HCT116 (cell line): ENCODE results near the gene SLC26A2. TPM values are rescaled to one million over a fixed set of nuclear protein-coding genes. Genes with fewer than 3 reads are reported as not detected.

Source experiments
- ATAC-seq: fragments of 200-7000 bp; cut with Tn5 transposase; 2 replicates; pipeline ENCODE4 v1.9.1; 2020; ENCODE audit warnings: mild to moderate bottlenecking, moderate library complexity
- BruUV-seq: library from RNA; stranded (reverse); fragments of 400-500 nt; replicated peaks from 2 replicates; lab custom pipeline; 2021; lab: Mats Ljungman, UMichigan
- CTCF ChIA-PET: fragments of 300-600 bp; sonication (Branson Sonifier 250); formaldehyde crosslinking; loops from one replicate; lab custom pipeline; 2021; ENCODE audit warnings: antibody characterized with exemption; lab: Charles Lee
- POLR2A ChIA-PET: fragments of 300-600, 350-600 bp; sonication (Branson Sonifier 250); formaldehyde crosslinking; loops from one replicate; lab custom pipeline; 2021; ENCODE audit warnings: antibody characterized with exemption; lab: Charles Lee
- RAD21 ChIA-PET, 2 experiments: fragments of 300-600 bp; sonication (Branson Sonifier 250); formaldehyde crosslinking; loops; one replicate each; lab custom pipeline; 2023; ENCODE audit warnings: low total read pairs in 2 of 2; ENCODE audit not compliant: uncharacterized antibody in 2 of 2, unreplicated experiment in 2 of 2, low non-redundant PET in 1 of 2; lab: Charles Lee
- DNase-seq: peaks from one replicate; pipeline ENCODE4 v3.0.0-alpha.2; 2010; ENCODE audit warnings: low read depth, low spot score
- H2AFZ ChIP-seq: fragments of 200-600 bp; shearing (Covaris generic), sonication (generic); 2 replicates; pipeline ENCODE4 v1.6.1; 2017; ENCODE audit warnings: low read depth, mixed run types, mixed read lengths, antibody characterized with exemption, low read length; ENCODE audit not compliant: poor library complexity, severe bottlenecking
- H3K27ac ChIP-seq: 2 replicates; pipeline ENCODE4 v1.5.1; 2012; ENCODE audit warnings: low read depth, low read length
- H3K27me3 ChIP-seq: fragments of 200-600 bp; sonication (generic); 2 replicates; pipeline ENCODE4 v1.6.1; 2016; ENCODE audit warnings: mixed run types, low read length, mixed read lengths; ENCODE audit not compliant: insufficient read depth
- H3K36me3 ChIP-seq, 2 experiments: fragments of 200-500 bp in 1 of 2; fragments of 200-600 bp in 1 of 2; sonication (Bioruptor generic) in 1 of 2; sonication (generic) in 1 of 2; 2 replicates each; pipeline versions ENCODE4 v1.5.1 to v1.6.1; 2014 to 2016; ENCODE audit warnings: low read length in 2 of 2, inconsistent platforms in 1 of 2, mixed read lengths in 1 of 2, mixed run types in 1 of 2; ENCODE audit not compliant: insufficient read depth in 2 of 2, control insufficient read depth in 1 of 2
- H3K4me1 ChIP-seq, 2 experiments: fragments of 200-600 bp in 1 of 2; sonication (generic) in 1 of 2; 2 replicates each; pipeline versions ENCODE4 v1.5.1 to v1.6.1; 2012 to 2017; ENCODE audit warnings: low read length in 2 of 2, inconsistent platforms in 1 of 2, mild to moderate bottlenecking in 1 of 2, mixed read lengths in 1 of 2, mixed run types in 1 of 2, moderate library complexity in 1 of 2; ENCODE audit not compliant: insufficient read depth in 2 of 2, control insufficient read depth in 1 of 2
- H3K4me2 ChIP-seq: fragments of 200-600 bp; sonication (generic); 2 replicates; pipeline ENCODE4 v1.6.1; 2017; ENCODE audit warnings: mixed run types, low read length, mixed read lengths
- H3K4me3 ChIP-seq, 2 experiments: fragments of 200-600 bp in 1 of 2; sonication (generic) in 1 of 2; replicated peaks in 1 of 2; 2 replicates each; pipeline ENCODE4 v1.5.1; 2011 to 2016; ENCODE audit warnings: low read length in 2 of 2, control low read depth in 1 of 2, low read depth in 1 of 2, mild to moderate bottlenecking in 1 of 2, mixed read lengths in 1 of 2, mixed run types in 1 of 2
- H3K79me2 ChIP-seq: fragments of 200-600 bp; sonication (generic); 2 replicates; pipeline ENCODE4 v1.6.1; 2017; ENCODE audit warnings: mild to moderate bottlenecking, mixed run types, low read length, moderate library complexity, mixed read lengths; ENCODE audit not compliant: insufficient read depth
- H3K9ac ChIP-seq: fragments of 200-600 bp; sonication (generic); 2 replicates; pipeline ENCODE4 v1.6.1; 2016; ENCODE audit warnings: low read length, mixed read lengths
- H3K9me2 ChIP-seq: fragments of 200-600 bp; sonication (generic), shearing (Covaris generic); 2 replicates; pipeline ENCODE4 v1.6.1; 2017; ENCODE audit warnings: mixed run types, mild to moderate bottlenecking, moderate library complexity; ENCODE audit not compliant: insufficient read depth
- H3K9me3 ChIP-seq, 2 experiments: fragments of 200-500 bp in 1 of 2; fragments of 200-600 bp in 1 of 2; sonication (Bioruptor generic) in 1 of 2; sonication (generic) in 1 of 2; 2 replicates each; pipeline ENCODE4 v1.6.1; 2014 to 2017; ENCODE audit warnings: low read length in 2 of 2, mixed read lengths in 2 of 2, inconsistent platforms in 1 of 2, low read depth in 1 of 2, mild to moderate bottlenecking in 1 of 2, mixed run types in 1 of 2, moderate library complexity in 1 of 2; ENCODE audit not compliant: control insufficient read depth in 1 of 2, insufficient read depth in 1 of 2
- H4K20me1 ChIP-seq: fragments of 200-600 bp; sonication (generic), shearing (Covaris generic); 2 replicates; pipeline ENCODE4 v1.6.1; 2017; ENCODE audit warnings: mixed run types, mild to moderate bottlenecking, moderate library complexity; ENCODE audit not compliant: insufficient read depth
- CEBPB ChIP-seq: IDR thresholded peaks from 2 replicates; pipeline ENCODE4 v1.6.1; 2012; ENCODE audit warnings: low read depth
- CTCF ChIP-seq, 3 experiments: fragments of 200-600 bp in 1 of 3; sonication (generic) in 1 of 3; IDR thresholded peaks in 2 of 3; conservative IDR thresholded peaks in 1 of 3; 2 replicates each; pipeline ENCODE4 v1.5.1; 2012 to 2017; ENCODE audit warnings: low read depth in 2 of 3, low read length in 2 of 3, antibody characterized with exemption in 1 of 3, borderline replicate concordance in 1 of 3, control low read depth in 1 of 3, mild to moderate bottlenecking in 1 of 3, mixed read lengths in 1 of 3, mixed run types in 1 of 3, moderate library complexity in 1 of 3; ENCODE audit not compliant: insufficient read depth in 1 of 3
- ELF1 ChIP-seq: IDR thresholded peaks from 2 replicates; pipeline ENCODE4 v1.6.1; 2012; ENCODE audit warnings: low read depth, borderline replicate concordance
- EZH2 ChIP-seq: fragments of 200-600 bp; sonication (generic); IDR thresholded peaks from 2 replicates; pipeline ENCODE4 v1.6.1; 2017; ENCODE audit warnings: antibody characterized with exemption, mixed run types
- EZH2phosphoT487 ChIP-seq: fragments of 200-600 bp; IDR thresholded peaks from 2 replicates; pipeline ENCODE4 v1.6.1; 2018; ENCODE audit warnings: antibody characterized with exemption, borderline replicate concordance
- FOSL1 ChIP-seq: IDR thresholded peaks from 2 replicates; pipeline ENCODE4 v1.6.1; 2012; ENCODE audit warnings: low read depth
- REST ChIP-seq: IDR thresholded peaks from 2 replicates; pipeline ENCODE4 v1.6.1; 2012; ENCODE audit warnings: low read depth
- SP1 ChIP-seq: IDR thresholded peaks from 2 replicates; pipeline ENCODE4 v1.6.1; 2012; ENCODE audit warnings: low read depth
- SRF ChIP-seq: IDR thresholded peaks from 2 replicates; pipeline ENCODE4 v1.6.1; 2012; ENCODE audit warnings: low read depth
- ZNF274 ChIP-seq: fragments of 200-500 bp; sonication (Bioruptor generic); IDR thresholded peaks from 2 replicates; pipeline ENCODE4 v1.6.1; 2014; ENCODE audit warnings: mild to moderate bottlenecking, low read depth, low read length, inconsistent platforms
- intact Hi-C: fragments of 100-400 bp; cut with micrococcal nuclease; formaldehyde crosslinking; loops from 2 replicates; pipeline ENCODE4 v1.10.0; 2022
- total RNA-seq: library from RNA; stranded (reverse); gene quantifications from one replicate; pipeline ENCODE4 v1.2.1, GENCODE V29; 2021; ENCODE audit not compliant: unreplicated experiment

SLC26A2 gene
- total RNA-seq, 1 experiment from 2014 or later: 7.8 TPM

GRCh38 chr5:149981206-149981605, 20.6 kb downstream of the SLC26A2 start:
- Histone ChIP-seq H3K27ac (no peak overlapping the region), H3K9me3 (no peaks in the 10 kb centered on the region), H2AFZ (no peak overlapping the region), H3K79me2 (no peaks in the 10 kb centered on the region), H3K27me3 (no peaks in the 10 kb centered on the region), H3K9me2 (no peaks in the 10 kb centered on the region), H3K9ac (no peak overlapping the region), H3K4me1 (no peaks in the 10 kb centered on the region), H4K20me1 (no peaks in the 10 kb centered on the region), H3K4me2 (no peak overlapping the region), H3K36me3 (no peaks in the 10 kb centered on the region), H3K4me3 (no peak overlapping the region)
- ATAC-seq (no peak), DNase-seq (no peak)
- intact Hi-C loops: no loop called here
- ChIA-PET CTCF (interaction anchor here (1.1 to 1.5 kb wide), 2 partner anchors 10 to 143 kb away, joined by 4 to 5 read pairs; no protein-coding TSS in a partner anchor), POLR2A (no interaction called here), RAD21 (no interaction called here)
- no peak for TF ChIP-seq EZH2
- no peak for TF ChIP-seq SP1
- no peak for TF ChIP-seq REST
- TF ChIP-seq ELF1: no peak
- no peak for TF ChIP-seq CEBPB
- TF ChIP-seq ZNF274: no peak
- TF ChIP-seq CTCF (IDR thresholded peaks at IDR 0.05 in 2 of 3, conservative IDR thresholded peaks at IDR 0.05 in 1 of 3; ENCODE audit: borderline replicate concordance in 1 of 3, insufficient read depth in 1 of 3, low read depth in 2 of 3, low read length in 2 of 3): no peak
- no peak for TF ChIP-seq FOSL1
- TF ChIP-seq SRF: no peak
- no peak for TF ChIP-seq EZH2phosphoT487
- BruUV-seq: no TSS peak
